ENCODE data around the gene TOPORS.

The TOPORS gene

DNA sequence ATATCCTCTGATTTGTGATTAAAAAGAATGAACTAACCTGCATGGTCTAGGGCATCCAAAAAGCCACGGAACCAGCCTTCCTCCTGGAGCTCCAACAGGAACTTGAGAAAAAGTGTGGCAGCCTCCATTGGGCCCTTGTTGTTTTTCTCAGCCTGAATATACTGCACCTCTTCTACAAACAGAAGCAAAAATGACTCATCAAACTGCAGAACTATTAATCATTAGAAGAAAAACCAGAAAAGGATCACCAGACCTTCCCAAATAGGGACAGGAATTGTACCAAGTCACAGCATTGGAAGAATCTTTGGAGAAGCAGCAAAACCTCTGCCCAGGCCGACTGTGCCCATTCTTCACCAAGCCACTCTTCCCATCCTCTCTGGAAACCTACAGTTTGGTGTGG lies 51.6 kb downstream of the TOPORS start:
- DNase-seq = no peak

GRCh38 chr9:32497921-32498320 lies 54.5 kb downstream of the TOPORS start:
- no peak for DNase-seq

GRCh38 chr9:32490601-32491000 lies 61.8 kb downstream of the TOPORS start:
- DNase-seq = no peak
